PC-9 (cell line): ENCODE data around the gene LAMC2.

Experiments
- CTCF ChIP-seq: fragments of 200-600 bp; sonication (generic); conservative IDR thresholded peaks from 2 replicates; pipeline ENCODE4 v1.6.1; 2017; ENCODE audit warnings: mixed run types, antibody characterized with exemption, mild to moderate bottlenecking, moderate library complexity
- EZH2 ChIP-seq: fragments of 200-600 bp; sonication (generic); IDR thresholded peaks from 2 replicates; pipeline ENCODE4 v1.8.0; 2017; ENCODE audit warnings: antibody characterized with exemption, low read depth

- TF ChIP-seq CTCF = no peak
- no peak for TF ChIP-seq EZH2
Measured at GRCh38 chr1:183230413-183230812, 44.3 kb downstream of the LAMC2 start.
